ENCODE results near the gene TUBA8.
A peak's percentile ranks its signal among the peaks of the same experiment; 100 is the strongest.
"Not testable (repeated sequence)": the region's sequence is repeated elsewhere in the genome, so short reads cannot be mapped to it uniquely, and the experiment has no call there.

Gene TUBA8

GRCh38 chr22:18077639-18078328 lies 32.8 kb upstream of the TUBA8 start, which contains the start of gene PEX26:
Gene PEX26 (plus strand): TSS chr22:18077990. CDS start chr22:18078377, 387 bp downstream.
- peak; percentile 93 to 94 for DNase-seq

- peak; percentile 20 to 28 for DNase-seq
Observed at GRCh38 chr22:18078329-18079041, 32.1 kb upstream of the TUBA8 start.

- DNase-seq, result no peak
Observed at GRCh38 chr22:18079706-18080233, 30.8 kb upstream of the TUBA8 start.

- no peak for DNase-seq
Observed at GRCh38 chr22:18081416-18081815, 29.2 kb upstream of the TUBA8 start.

GRCh38 chr22:18082467-18082866 lies 28.1 kb upstream of the TUBA8 start:
- DNase-seq, result no peak

- DNase-seq, result no peak
Observed at GRCh38 chr22:18083406-18083805, 27.2 kb upstream of the TUBA8 start.

GRCh38 chr22:18085188-18085587 lies 25.4 kb upstream of the TUBA8 start:
- no peak for DNase-seq

- no peak for DNase-seq
Observed at GRCh38 chr22:18087350-18087855, 23.2 kb upstream of the TUBA8 start.

GRCh38 chr22:18088825-18089568 lies 21.6 kb upstream of the TUBA8 start:
- DNase-seq, result peak; percentile 23 to 25

- no peak for DNase-seq
Observed at GRCh38 chr22:18090286-18090685, 20.3 kb upstream of the TUBA8 start.

GRCh38 chr22:18091478-18091877 lies 19.1 kb upstream of the TUBA8 start:
- DNase-seq, result no peak

GRCh38 chr22:18091916-18092526 lies 18.6 kb upstream of the TUBA8 start:
- DNase-seq, result peak; percentile 44 to 53

- DNase-seq, result no peak
Observed at GRCh38 chr22:18093661-18094060, 16.9 kb upstream of the TUBA8 start.

GRCh38 chr22:18095101-18095805 lies 15.4 kb upstream of the TUBA8 start:
- DNase-seq, result no peak

- DNase-seq, result no peak
Observed at GRCh38 chr22:18096823-18097222, 13.8 kb upstream of the TUBA8 start.

GRCh38 chr22:18100781-18101180 lies 9.8 kb upstream of the TUBA8 start:
- no peak for DNase-seq

- no peak for DNase-seq
Observed at GRCh38 chr22:18101536-18101935, 9.1 kb upstream of the TUBA8 start.

- no peak for DNase-seq
Observed at GRCh38 chr22:18103527-18104269, 6.9 kb upstream of the TUBA8 start.

- DNase-seq, result no peak
Observed at GRCh38 chr22:18104566-18104965, 6.0 kb upstream of the TUBA8 start.

GRCh38 chr22:18105981-18106380 lies 4.6 kb upstream of the TUBA8 start:
- not testable (repeated sequence) for DNase-seq

All from activated CD4-positive, alpha-beta T cell treated with anti-CD3 and anti-CD28 coated beads, Interleukin-2, amount 50 U/mL, for 4 hours (primary cell).